Measurements from ENCODE around the gene ZNF608. TPM values are rescaled to one million over a fixed set of nuclear protein-coding genes. Genes with fewer than 3 reads are reported as not detected.

Gene ZNF608
- total RNA-seq, 3 donors from 2014 or later = 15.7 to 82.1 (median 58.7) TPM

DNA sequence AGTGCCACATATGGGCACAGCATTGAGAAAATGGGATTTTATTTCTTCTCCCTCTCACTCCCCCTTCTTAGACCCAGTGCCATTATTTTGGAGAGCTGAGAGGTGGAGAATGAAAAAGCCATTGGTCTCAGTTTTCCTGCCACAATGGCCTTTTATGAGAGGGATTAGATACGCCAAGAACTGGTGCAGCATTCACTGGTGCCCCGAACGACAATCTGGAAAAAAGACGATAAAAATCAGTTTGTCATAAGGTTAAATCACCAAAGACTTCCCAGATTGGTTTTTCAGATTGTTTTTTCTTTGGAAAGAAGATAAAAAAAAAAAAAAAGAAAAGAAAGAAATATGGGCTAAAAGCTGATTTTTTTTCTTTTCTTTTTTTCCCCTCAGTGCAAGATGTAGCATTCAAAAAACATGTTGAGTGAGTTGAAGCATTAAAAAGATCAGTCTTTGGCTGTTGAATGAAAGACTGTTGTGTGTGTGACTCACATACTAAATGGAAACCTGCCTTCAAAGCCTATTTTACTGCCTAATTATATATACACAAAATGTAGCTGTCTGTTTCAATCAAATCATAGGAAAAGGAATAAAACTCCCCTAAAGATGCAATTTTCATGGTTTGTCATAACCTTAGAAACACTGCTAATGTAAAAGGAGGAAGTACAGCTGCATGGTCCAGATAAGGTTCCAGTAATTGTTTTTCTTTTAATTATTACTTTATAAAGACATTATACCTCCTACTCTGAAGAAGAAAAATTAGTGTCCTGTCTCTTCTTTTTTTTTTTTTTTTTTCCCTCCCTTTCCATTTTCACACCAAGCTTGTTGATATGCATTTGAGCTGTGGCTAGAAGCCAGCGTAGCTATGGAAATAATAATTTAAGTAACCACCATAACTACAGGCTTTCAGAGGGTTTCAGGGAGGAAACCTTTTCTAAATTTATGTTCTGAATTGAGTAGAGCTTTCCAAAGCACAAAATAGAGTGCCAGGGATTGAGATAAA, 27.2 kb upstream of the ZNF608 start:
- H3K4me3 ChIP-seq = no peak overlapping the region
- no peak overlapping the region for H3K27ac ChIP-seq
- no peaks in the 10 kb centered on the region for H3K9me3 ChIP-seq
- H3K27me3 ChIP-seq = no peaks in the 10 kb centered on the region
- no peak for DNase-seq (ENCODE audit: low spot score in 2 of 2)
- no peaks in the 10 kb centered on the region for H3K36me3 ChIP-seq
- intact Hi-C loops (cut with DNase I; ENCODE audit: low total_unique reads) = no loop called here
- H3K4me1 ChIP-seq = no peaks in the 10 kb centered on the region
- TF ChIP-seq, protein P1, sequence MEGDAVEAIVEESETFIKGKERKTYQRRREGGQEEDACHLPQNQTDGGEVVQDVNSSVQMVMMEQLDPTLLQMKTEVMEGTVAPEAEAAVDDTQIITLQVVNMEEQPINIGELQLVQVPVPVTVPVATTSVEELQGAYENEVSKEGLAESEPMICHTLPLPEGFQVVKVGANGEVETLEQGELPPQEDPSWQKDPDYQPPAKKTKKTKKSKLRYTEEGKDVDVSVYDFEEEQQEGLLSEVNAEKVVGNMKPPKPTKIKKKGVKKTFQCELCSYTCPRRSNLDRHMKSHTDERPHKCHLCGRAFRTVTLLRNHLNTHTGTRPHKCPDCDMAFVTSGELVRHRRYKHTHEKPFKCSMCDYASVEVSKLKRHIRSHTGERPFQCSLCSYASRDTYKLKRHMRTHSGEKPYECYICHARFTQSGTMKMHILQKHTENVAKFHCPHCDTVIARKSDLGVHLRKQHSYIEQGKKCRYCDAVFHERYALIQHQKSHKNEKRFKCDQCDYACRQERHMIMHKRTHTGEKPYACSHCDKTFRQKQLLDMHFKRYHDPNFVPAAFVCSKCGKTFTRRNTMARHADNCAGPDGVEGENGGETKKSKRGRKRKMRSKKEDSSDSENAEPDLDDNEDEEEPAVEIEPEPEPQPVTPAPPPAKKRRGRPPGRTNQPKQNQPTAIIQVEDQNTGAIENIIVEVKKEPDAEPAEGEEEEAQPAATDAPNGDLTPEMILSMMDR (IDR thresholded peaks at IDR 0.05) = no peak
- no peak for TF ChIP-seq POLR2A (IDR thresholded peaks at IDR 0.05)
- TF ChIP-seq POLR2AphosphoS5 (IDR thresholded peaks at IDR 0.05) = no peak

DNA sequence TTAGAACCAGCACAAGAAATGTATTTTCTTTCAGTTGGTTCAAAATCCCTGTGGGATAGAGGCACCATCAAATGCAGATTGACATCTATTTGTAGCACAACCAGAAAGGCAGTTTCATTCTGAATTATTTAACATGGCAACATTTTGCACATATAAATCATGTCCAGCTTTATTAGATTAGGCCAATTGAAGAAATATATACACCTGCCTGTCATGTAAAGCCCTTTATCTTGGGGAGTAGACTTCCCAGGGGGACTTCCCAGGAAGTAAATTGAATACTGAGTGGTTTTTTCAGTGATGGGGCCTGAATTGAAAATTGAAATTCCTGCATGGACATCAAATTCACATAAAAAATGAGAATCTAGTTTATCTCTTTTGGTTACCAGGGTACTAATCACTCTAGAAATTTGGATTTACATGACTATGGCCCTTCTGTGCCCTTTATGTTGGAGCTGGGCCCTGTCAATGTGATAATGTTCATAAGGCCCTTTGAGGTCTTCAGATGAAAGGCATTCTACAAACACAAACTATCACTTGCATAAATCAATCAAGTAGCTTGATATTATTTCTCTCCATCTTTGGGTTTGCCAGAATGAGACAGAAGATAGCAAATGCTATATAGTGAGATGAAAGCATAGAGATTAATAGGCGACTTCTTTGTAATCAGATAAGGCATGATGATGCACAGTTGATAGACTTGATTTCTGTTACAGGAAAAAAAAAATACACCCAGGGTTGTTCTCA, 26.2 kb upstream of the ZNF608 start:
- no peak for DNase-seq (ENCODE audit: low spot score in 2 of 2)
- H3K36me3 ChIP-seq = no peaks in the 10 kb centered on the region
- H3K9me3 ChIP-seq = no peaks in the 10 kb centered on the region
- no peaks in the 10 kb centered on the region for H3K4me1 ChIP-seq
- H3K27ac ChIP-seq = no peak overlapping the region
- TF ChIP-seq, protein P1 (IDR thresholded peaks at IDR 0.05) = no peak
- TF ChIP-seq POLR2AphosphoS5 (IDR thresholded peaks at IDR 0.05) (no peak), POLR2A (IDR thresholded peaks at IDR 0.05) (no peak)
- no peak overlapping the region for H3K4me3 ChIP-seq
- H3K27me3 ChIP-seq = no peaks in the 10 kb centered on the region
- intact Hi-C loops (cut with DNase I; ENCODE audit: low total_unique reads) = no loop called here

DNA sequence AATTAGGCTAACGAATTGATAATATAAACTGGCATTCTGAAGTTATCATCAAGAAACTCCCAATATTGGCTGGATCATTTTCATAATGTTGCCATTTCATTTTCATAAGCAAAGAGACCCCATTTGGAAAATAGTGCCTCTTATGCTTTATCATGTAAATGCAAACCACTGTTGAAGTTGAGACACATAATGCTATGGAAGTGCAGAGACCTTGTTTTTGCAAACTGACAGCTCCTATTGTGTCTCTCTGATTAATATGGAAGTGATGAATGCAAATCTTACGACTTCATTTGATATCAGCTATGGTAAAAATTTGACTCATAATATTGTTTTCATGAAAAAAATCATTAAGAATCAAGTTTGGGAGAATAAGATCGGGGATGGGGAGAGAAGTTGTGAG, 25.3 kb upstream of the ZNF608 start:
- intact Hi-C loops (cut with DNase I; ENCODE audit: low total_unique reads) = no loop called here
- Histone ChIP-seq H3K9me3 (no peaks in the 10 kb centered on the region), H3K36me3 (no peaks in the 10 kb centered on the region), H3K4me1 (no peaks in the 10 kb centered on the region), H3K27me3 (no peaks in the 10 kb centered on the region), H3K4me3 (no peak overlapping the region), H3K27ac (no peak overlapping the region)
- DNase-seq (ENCODE audit: low spot score in 2 of 2) = no peak
- TF ChIP-seq, protein P1 (IDR thresholded peaks at IDR 0.05) = no peak
- TF ChIP-seq POLR2A (IDR thresholded peaks at IDR 0.05) (no peak), POLR2AphosphoS5 (IDR thresholded peaks at IDR 0.05) (no peak)

DNA sequence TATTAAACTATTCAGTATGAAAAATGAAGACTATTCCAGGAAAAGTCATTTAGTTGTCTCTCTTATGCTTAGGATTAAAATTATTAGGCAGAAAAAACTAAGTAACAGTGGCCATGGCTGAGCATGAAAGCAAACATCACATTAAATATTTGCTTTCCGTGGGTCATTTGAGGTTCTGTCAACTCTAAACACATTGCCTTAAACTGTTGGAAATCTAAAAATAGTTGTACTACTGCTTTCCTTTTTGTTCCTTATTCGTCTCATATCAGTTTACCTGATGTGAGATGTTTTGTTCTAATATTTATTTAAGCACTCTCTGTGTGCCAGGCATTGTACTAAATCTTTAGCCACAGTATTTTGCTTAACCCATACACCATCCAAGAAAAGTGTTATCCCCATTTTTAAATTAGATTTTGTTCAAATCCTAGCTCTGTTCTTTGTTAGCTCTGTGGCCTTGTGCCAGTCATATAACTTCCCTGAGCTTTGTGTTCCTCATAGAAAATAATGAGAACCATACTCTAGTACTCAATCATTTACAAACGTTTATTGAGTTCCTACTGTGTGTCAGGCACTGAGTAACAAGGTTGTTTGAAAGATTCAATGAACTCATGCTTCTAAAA, 18.7 kb upstream of the ZNF608 start:
- H3K27me3 ChIP-seq = no peaks in the 10 kb centered on the region
- H3K9me3 ChIP-seq = no peaks in the 10 kb centered on the region
- intact Hi-C loops (cut with DNase I; ENCODE audit: low total_unique reads) = no loop called here
- H3K4me1 ChIP-seq = no peaks in the 10 kb centered on the region
- H3K4me3 ChIP-seq = no peak overlapping the region
- no peaks in the 10 kb centered on the region for H3K36me3 ChIP-seq
- no peak overlapping the region for H3K27ac ChIP-seq
- TF ChIP-seq POLR2AphosphoS5 (IDR thresholded peaks at IDR 0.05) (no peak), POLR2A (IDR thresholded peaks at IDR 0.05) (no peak)
- TF ChIP-seq, protein P1 (IDR thresholded peaks at IDR 0.05) = no peak
- DNase-seq (ENCODE audit: low spot score in 2 of 2) = no peak
